Adipose tissue (tissue), 3 donors: ENCODE results near the gene ZBTB43. TPM values are rescaled to one million over a fixed set of nuclear protein-coding genes. Genes with fewer than 3 reads are reported as not detected.
A peak's percentile ranks its signal among the peaks of the same experiment; 100 is the strongest.

Experiments used
- H3K27ac ChIP-seq: one replicate; pipeline ENCODE4 v1.5.1; 2013; ENCODE audit warnings: low read depth, low read length
- WGBS, 3 donors: extraction: QIAGEN DNeasy Blood & Tissue Kit; methylation state at CpG; one replicate each; pipeline ENCODE4 v1.1.7; 2013; 5-methylcytosine and 5-hydroxymethylcytosine counted together
- polyA plus RNA-seq, 3 donors: library from polyadenylated mRNA; stranded (reverse); fragments of 200-250 nt; gene quantifications; one replicate each; pipeline ENCODE4 v1.2.3, GENCODE V29; 2013
- donor health status: healthy with polysubstance abuse.
- donor health status: Bipolar disorder and iron deficiency.
- donor health status: healthy.

The ZBTB43 gene
- polyA plus RNA-seq, 3 donors, result 2.0 to 5.1 (median 2.5) TPM

DNA sequence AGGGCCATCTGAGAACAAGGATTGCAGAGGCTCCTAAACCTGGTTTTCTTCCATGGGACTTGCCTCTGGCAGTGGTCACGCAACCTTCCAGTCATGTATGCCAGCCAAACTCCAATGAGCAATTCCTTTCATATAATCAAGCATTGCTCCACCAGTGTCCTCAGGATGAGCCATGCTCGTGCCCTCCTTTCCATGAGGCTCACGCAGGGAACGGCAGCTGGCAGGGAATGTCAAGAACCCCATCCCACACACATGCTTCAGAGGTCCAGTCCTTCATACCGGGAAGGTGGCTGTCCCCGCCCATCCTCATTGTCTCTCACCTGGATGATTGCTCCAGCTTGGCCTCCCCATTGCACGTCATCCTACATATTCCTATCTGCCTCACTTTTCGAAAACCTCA lies 42.2 kb downstream of the ZBTB43 start:
- H3K27ac ChIP-seq, result no peak overlapping the region
- 85 to 94% (median 91%) methylated on average over 8 of the region's 8 CpGs for WGBS, 3 donors

GRCh38 chr9:126849591-126850225 lies 44.9 kb downstream of the ZBTB43 start:
- no peak overlapping the region for H3K27ac ChIP-seq
- WGBS, 3 donors, result 59 to 67% (median 66%) methylated on average over 8 of the region's 8 CpGs

DNA sequence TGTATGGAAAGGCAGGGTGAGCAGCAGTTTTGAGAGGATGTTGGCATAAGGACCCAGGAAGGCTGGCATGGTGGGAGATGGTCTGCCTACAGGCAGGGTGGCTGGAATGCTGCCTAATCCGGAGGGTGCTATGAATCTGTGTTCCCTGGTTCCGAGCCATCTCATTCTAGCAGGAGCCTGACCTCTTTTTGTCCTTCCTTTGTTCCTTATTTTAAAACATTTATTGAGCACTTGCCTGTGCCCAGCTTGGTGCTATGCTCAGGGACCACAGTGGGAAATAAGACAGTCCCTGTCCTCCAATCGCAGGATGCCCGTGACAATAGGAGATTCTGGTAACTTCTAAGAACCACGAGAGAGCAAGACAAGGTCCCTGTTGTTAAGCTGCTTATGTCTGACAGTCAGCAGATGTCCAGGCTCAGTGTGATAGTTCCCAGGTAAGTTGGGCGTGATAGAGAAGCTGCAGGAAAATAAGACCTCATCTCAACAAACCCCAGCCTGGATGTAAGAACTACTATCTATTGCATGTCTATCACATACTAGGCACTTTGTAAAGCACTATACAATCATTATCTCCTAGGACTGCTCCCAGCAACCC lies 46.5 kb downstream of the ZBTB43 start:
- WGBS, 3 donors, result 75 to 86% (median 80%) methylated on average over 6 of the region's 6 CpGs
- no peak overlapping the region for H3K27ac ChIP-seq

- H3K27ac ChIP-seq, result no peak overlapping the region
- 40 to 48% (median 41%) methylated on average over 3 of the region's 3 CpGs for WGBS, 3 donors
Measured at GRCh38 chr9:126852086-126852688, 47.3 kb downstream of the ZBTB43 start.

DNA sequence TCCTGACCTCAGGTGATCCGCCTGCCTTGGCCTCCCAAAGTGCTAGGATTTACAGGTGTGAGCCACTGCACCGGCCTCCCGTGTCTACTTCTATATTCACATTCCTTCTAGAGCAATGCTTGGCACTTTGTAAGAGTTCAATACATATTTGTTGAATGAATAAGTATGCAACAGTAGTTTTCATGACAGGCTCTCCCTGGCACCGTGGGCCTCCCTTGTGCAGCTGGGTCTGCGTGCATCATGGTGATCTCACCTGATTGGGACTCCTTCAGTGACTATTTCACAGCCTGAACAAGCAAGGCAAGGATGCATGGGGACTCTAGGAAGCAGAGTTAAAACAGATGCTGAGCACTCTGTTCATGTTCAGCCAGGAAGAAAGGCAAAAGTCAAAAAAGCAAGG lies 48.8 kb downstream of the ZBTB43 start:
- H3K27ac ChIP-seq, result no peak overlapping the region
- 81 to 89% (median 84%) methylated on average over 5 of the region's 5 CpGs for WGBS, 3 donors

DNA sequence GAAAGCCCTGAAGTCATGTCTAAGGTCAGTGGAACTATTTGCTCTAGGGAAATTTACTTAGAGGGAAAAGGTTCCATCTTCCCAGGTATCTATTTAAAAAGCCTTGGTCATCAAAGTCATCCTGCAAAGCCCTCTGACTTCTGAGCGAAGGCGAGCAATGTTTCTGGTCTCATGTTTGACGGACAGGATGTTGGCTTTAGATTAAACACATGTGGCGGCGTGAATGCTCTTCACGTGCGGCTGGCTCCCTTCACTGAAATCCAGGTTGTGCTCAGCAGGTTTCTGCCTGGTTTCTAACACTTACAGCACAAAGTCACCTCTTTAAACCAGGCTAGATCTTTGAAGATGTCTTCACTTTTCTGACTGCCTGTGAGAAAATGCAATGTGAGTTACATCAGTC lies 49.9 kb downstream of the ZBTB43 start:
- H3K27ac ChIP-seq, result no peak overlapping the region
- WGBS, 3 donors, result 30 to 64% (median 53%) methylated on average over 7 of the region's 7 CpGs

GRCh38 chr9:126856326-126856877 lies 51.6 kb downstream of the ZBTB43 start:
- WGBS, 3 donors, result 82 to 95% (median 85%) methylated on average over 6 of the region's 6 CpGs
- no peak overlapping the region for H3K27ac ChIP-seq

- H3K27ac ChIP-seq, result no peak overlapping the region
- WGBS, 3 donors, result 43 to 65% (median 62%) methylated on average over 8 of the region's 8 CpGs
Measured at GRCh38 chr9:126857261-126857960, 52.6 kb downstream of the ZBTB43 start.

DNA sequence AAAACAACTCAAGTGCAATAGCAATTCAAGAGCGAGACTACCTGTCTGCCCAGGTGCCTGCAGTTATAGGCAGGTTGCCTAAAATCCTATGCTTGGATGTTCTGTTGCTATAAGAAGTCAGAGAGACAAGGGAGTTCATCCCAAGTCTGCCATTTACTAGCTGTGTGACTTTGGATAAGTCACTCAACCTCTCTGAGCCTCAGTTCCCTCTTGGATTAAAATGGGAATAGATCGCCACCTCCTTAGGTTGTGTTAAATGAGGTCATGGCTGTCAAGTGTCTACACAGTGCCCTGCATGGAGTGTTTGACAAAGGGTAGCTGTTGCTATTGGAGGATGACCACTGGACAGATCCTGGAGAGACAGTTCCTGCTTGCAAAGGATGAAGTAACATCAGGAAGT lies 54.3 kb downstream of the ZBTB43 start:
- 89 to 97% (median 94%) methylated on average over 2 of the region's 2 CpGs for WGBS, 3 donors
- no peak overlapping the region for H3K27ac ChIP-seq

- 0 to 1% (median 1%) methylated on average over 51 to 58 of the region's 67 CpGs for WGBS, 3 donors
- peak within 1 kb of the TSS; percentile 85 for H3K27ac ChIP-seq
Measured at GRCh38 chr9:126860077-126860756, 55.4 kb downstream of the ZBTB43 start, which contains the start of gene ZBTB34. ZBTB34 (plus strand) TSS chr9:126860639; CDS start chr9:126879400, 18,761 bp downstream.

DNA sequence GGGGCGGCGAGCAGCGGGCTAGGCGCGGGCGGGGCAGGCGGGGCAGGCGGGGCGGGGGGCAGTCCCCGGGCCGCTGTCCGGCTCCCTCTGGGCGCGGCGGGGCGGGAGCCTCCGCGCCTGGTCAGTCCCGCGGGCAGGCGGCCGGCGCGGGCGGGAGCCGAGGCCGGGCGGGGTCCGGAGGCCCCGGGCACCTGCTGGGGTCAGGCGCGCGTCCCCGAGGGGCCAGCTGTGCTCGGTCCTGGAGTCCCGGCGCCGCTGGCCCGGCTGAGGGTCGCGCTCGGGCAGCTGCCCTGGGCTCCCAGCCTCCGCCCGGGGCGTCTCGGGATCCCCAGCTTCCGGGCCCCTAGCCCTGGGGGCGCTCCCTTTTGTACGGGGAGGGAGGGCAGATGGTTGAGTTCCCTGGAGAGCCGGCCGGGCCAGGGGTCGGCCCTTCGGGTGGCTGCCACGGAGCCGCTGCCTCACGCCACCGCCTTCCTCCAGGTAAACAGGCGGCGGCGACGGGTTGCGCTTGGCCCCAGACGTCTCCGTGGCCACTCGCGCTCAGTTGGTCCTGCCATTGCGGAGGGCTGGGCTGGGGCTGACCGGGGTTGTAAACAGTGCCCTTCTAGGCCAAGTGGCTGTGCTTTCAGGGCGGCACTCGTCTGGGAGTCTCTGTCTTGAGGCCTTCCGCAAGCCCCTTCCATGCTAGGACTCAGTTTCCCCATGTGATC lies 56.1 kb downstream of the ZBTB43 start:
- WGBS, 3 donors, result 0 to 1% (median 0%) methylated on average over 43 to 71 of the region's 71 CpGs

GRCh38 chr9:126861707-126862103 lies 56.9 kb downstream of the ZBTB43 start:
- H3K27ac ChIP-seq, result no peak overlapping the region
- WGBS, 3 donors, result 10 to 14% (median 12%) methylated on average over 3 of the region's 3 CpGs

More for the DNA sequence above, 56.1 kb downstream of the ZBTB43 start:
- peak overlapping the region; percentile 20 for H3K27ac ChIP-seq

DNA sequence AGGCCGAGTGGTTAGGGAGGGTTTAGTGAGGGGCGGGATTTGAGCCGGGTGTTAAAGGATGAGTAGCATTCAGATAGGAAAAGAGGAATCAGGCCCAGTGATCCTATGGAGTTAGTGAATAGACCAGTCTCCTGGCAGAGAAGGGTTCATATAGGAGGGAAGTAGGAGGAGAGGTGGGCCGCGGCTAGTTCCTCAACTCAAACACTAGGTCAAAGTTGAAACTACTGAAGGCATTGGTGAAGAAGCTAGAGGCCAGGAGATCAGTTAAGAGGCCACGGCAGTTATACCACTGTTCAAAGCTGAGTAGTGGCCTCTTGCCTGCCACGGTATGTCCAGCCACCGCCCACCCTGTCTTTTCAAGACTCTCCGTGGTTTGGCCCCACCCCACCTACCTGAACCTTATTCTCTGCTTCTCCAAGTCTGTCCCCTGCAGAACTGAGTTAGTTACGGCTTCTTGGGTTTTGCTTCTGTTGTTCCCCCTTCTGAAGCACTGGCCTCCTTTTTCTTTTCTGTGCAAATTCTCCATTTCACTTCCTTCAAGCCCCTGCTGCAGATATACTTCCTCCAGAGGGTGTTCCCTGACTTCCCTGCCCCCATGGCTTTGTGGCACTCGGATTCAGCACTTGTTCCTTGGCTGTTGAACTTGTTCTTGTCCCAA lies 57.4 kb downstream of the ZBTB43 start:
- 21 to 53% (median 24%) methylated on average over 11 of the region's 11 CpGs for WGBS, 3 donors

DNA sequence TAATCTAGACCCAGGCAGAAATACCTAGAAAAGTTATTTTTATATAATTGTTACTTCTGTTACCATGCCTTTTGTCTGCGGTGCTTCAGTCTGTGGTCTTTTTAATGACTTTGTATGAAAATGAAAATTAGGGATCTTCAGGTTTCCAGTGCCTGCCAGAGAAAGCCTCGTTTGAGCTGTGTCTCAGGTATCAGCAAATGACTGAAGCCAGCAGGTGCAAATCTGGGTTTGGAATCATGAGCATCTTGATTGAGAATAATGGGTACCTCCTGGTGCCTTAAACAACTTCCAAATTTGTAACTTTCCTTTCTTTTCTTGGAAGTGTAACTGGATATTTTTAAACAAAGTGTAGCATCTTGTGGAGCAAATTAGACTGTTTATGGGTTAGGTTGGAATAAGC lies 59.9 kb downstream of the ZBTB43 start:
- no peak overlapping the region for H3K27ac ChIP-seq
- 69 to 78% (median 76%) methylated on average over 2 of the region's 2 CpGs for WGBS, 3 donors

More for the DNA sequence above, 57.4 kb downstream of the ZBTB43 start:
- H3K27ac ChIP-seq, result no peak overlapping the region

GRCh38 chr9:126869368-126869767 lies 64.5 kb downstream of the ZBTB43 start:
- WGBS, 3 donors, result 75 to 88% (median 82%) methylated on average over 7 of the region's 7 CpGs
- no peak overlapping the region for H3K27ac ChIP-seq

DNA sequence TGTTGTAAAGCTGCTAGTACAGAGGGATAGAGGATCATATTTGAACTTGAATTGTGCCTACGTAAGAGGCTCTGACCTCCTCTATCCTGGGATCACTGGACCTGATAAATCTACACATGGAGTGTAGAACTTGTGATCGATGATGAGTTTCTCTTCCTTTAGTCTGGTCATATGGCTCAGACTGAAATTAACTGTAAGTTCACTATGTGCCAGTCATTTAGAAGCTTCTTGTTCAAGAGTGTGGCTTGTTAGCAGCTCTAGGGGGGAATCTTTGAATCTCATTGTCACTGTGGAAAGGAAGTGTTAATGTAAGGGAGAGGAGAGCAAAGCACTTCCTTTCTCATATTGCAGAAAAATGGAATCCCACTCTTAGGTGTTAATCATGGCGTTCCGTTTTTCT lies 67.7 kb downstream of the ZBTB43 start:
- 78 to 84% (median 78%) methylated on average over 4 of the region's 4 CpGs for WGBS, 3 donors
- no peak overlapping the region for H3K27ac ChIP-seq

DNA sequence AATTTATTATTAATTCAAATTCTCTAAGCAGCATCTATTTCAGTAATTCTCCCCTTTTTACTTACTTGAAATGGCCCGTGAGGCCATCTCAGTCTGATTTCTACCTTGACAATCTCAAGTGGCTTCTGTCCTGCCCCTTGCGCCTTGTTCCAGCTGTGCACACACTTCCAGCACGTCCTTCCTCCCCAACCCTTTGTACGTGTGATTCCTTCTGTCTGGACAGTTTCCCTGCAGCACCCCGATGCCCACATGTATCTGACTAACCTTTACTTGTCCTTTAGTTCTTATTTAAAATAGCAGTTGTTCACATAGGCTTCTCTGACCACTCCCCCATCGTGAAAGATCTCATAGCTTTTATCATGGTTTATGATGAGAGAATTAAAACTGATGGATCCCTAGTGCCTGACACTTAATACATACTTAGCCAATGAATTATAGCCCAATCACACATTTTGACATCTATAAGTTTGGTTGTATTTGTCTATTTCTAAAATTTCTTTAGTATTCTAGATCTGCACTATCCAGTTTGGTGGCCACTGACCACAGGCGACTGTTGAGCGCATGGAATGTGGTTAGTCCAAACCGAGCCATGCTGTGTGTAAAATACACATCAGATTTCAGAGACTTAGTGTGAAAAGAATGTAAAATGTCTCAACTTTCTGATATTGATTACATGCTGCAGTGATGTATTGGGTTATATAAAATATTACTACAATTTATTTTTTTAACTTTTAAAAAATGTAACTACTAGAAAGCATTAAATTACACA lies 69.9 kb downstream of the ZBTB43 start:
- 72 to 76% (median 76%) methylated on average over 9 of the region's 9 CpGs for WGBS, 3 donors
- H3K27ac ChIP-seq, result no peak overlapping the region
